Caki2 (cell line): ENCODE data around the gene CLEC6A. TPM values are rescaled to one million over a fixed set of nuclear protein-coding genes. Genes with fewer than 3 reads are reported as not detected.
"Not testable (repeated sequence)": the region's sequence is repeated elsewhere in the genome, so short reads cannot be mapped to it uniquely, and the experiment has no call there.

Experiments used
- DNase-seq: peaks from one replicate; pipeline ENCODE4 v3.0.0-alpha.2; 2015; ENCODE audit warnings: low read depth
- in situ Hi-C: cut with HindIII; loops from 2 replicates; pipeline ENCODE4 v1.10.0; 2016; ENCODE audit warnings: low sequenced_read_pairs, low pct_unique_long_range_greater_than_20kb, mixed read lengths
- total RNA-seq: library from RNA; depleted of rRNA; stranded (reverse); fragments of >200 nt; shearing (Covaris generic); gene quantifications from 2 replicates; pipeline ENCODE4 v1.2.3, GENCODE V29; 2014; ENCODE audit warnings: low replicate concordance; rRNA removed

Gene CLEC6A
- not detected in 2 replicates for total RNA-seq

DNA sequence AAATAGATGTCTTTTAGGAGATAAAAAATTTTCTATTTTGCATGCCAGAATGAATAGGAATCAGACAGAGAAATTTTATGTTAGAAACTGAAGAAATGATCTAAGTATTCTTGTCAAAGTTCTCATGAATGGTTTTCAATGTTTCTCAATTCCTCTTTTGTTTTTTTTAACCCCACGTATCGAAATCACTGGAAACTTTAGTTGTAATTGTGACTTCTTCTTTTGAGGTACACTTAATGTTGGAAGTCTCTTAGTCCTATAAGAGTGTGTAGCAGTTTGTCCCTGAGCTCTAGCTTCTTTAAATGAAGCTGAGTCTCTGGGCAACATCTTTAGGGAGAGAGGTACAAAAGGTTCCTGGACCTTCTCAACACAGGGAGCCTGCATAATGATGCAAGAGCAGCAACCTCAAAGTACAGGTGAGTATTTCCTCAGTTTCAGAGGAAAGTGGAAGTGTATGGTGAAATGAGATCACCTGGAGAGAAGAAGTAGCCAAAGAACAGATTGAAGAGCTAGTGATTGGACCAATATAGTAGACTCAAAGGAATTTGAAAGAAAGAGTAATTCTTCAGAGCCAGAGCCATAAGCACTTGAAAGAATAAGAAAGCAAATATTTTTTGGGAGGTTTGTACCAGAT, at the start of gene CLEC6A:
Gene CLEC6A (plus strand): TSS at position 236 of the 634 bp plus-strand sequence. CDS start 150 bp downstream, at position 386.
- in situ Hi-C loops, result no loop called here
- DNase-seq, result no peak

DNA sequence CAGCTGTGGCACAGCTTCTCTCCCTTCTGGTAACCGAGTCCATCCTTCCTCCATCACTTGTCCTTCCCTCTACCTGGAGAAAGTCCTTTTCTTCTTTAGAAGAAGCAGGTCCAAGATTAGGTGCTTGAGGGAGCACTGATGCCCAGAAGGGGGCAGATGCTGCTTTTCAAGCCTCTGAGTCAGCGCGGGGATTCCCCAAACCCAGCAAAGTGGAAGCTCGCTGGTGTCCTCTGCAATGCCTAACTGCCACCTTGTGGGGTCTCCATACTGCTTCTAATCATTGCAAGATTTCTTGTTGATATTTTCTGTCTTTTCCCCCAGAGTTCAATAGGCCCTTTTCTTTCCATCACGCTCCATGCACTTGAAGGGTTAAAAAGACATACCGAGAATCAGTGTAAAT, 36.2 kb upstream of the CLEC6A start:
- in situ Hi-C loops, result not testable (repeated sequence)

DNA sequence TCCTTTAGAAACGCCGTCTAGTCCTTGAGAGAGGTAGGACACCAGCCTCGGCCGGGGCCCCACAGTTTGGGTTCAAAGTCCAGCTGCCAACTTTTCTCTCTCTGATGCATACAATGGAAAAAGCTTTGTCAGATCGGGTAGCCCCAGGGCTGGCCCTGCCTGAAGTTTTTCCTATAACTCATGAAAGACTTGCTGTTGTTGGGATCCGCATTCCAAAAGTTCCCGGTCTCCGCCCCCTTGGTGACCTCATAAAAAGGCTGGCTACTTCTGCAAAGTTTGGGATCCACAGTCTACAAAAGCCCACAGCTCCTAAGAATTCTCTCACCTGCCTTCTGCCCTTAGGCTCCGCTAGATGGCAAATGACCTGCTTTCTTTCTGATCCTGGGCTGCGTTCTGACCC, 35.3 kb upstream of the CLEC6A start:
- DNase-seq, result no peak
- in situ Hi-C loops, result no loop called here

More for the DNA sequence above, 36.2 kb upstream of the CLEC6A start:
- not testable (repeated sequence) for DNase-seq

DNA sequence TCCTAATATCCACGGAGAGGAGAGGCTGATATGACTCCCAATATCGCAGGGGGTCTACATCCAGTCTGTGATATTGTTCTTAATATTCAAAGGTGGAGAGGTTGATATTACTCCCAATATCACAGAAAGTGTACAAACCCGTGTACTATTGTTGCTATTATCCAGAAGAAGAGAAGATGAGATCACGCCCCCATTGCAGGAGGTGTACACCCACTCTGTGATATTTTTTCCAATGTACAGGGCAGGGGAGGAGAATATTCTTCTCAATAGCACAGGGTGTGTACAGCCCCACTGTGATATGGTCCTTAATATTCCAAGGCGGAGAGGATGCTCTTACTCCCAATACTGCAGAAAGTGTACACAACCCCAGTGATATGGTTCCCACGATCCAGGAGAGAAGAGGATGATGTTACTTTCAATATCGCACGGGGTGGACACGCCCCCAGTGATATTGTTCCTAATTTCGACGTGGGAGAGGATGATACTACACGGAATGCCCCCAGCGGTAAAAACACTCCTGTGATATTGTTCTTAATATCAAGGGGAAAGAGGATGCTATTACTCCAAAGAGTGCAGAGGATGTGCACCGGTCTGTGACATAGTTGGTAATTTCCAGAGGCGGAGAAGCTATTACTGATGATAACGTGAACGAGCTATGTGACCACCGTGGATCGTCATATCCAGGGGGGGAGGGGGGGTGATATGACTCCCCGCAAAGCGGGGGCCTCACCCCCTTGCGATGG, 11.1 kb upstream of the CLEC6A start:
- DNase-seq, in situ Hi-C loops: not testable (repeated sequence)

DNA sequence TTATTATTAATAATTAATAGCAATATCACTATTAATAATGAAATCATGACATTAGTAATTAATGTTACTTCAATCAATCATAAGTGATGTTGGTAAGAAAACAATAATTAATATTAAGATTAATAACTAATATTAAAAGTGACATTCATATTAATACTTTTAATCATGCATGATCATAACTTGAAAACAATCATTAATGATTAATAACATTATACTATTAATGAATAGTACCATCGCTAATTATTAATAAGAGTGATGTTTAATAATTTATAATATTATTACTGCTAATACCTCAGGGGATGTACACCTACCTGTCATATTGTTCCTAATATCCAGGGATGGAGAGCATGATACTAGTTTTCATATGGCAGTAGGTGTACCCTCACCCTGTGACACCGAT, 10.0 kb upstream of the CLEC6A start:
- no peak for DNase-seq
- in situ Hi-C loops, result no loop called here

DNA sequence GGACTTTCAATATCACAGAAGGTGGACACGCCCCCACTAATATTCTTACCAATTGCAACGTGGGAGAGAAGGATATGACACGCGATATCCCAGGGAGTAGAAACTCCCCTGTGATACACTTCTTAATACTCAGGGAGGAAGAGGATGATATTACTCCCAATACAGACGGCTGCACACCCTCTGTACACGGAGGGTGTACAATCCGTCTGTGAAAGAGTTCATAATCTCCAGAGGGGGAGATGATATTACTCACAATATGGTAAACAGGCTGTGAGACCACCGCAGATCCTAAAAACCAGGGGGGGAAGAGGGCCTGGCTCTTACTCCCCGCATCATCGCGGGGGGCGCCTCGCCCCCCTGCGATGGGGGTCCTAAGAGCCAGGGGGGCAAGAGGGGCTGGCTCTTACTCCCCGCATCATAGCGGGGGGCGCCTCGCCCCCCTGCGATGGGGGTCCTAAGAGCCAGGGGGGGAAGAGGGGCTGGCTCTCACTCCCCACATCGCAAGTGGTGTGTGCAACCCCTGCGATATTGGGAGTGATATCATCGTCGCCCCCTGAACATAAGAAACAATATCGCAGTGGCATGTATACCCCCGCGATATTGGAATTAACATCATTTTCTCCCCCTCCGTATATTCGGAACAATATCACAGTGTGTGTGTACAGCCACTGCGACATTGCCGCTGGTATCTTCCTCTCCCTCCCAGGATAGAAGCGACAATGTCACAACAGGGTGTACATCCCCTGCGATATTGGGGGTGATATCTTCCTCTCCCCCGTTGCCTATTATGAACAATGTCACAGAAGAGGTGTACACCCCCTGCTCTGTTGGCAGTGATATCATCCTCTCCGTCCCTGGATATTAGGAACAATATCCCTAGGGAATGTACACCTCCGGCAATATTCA, 8.9 kb upstream of the CLEC6A start:
- in situ Hi-C loops, result no loop called here

DNA sequence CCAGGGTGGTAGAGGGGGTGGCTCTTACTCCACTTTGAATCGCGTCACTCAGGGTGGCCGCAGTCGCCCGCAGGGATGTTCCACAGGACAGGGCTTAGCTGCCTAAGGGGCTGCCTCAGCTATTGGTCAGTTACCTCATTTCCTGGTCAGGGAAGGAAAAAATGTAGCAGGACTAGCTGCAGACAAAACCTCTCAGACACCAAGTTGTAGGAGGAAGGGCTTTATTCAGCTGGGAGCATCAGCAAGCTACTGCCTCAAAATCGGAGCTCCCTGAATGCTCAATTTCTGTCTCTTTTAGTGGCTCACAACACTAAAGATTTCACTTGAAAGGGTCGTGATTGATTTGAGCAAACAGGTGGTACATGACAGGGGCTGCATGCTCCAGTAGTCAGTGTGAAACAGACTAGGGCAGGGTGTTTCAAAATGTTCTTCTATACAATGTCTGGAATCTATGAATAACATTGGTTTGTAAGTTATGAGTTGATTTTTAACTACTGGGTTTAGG, 6.4 kb upstream of the CLEC6A start:
- in situ Hi-C loops, result no loop called here
- DNase-seq, result no peak

More for the DNA sequence above, 8.9 kb upstream of the CLEC6A start:
- DNase-seq, result no peak

DNA sequence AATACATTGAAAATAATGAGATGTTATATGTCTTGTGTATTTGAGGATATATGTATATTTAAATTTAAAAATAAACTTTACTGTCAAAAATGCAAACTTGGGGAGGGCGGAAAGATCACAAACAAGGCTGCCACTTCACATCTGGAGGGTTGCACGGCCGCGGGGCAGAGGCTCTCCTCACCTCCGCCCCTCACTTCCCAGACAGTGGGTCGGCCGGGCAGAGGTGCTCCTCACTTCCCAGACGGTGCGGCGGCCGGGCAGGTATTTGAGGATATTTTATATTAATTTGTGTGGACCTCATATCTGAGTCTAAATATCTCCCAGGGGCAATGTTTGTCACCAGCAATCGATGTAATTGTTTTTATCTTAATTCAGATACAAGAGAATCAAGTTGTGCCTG, 3.7 kb upstream of the CLEC6A start:
- in situ Hi-C loops, result no loop called here
- DNase-seq, result no peak

DNA sequence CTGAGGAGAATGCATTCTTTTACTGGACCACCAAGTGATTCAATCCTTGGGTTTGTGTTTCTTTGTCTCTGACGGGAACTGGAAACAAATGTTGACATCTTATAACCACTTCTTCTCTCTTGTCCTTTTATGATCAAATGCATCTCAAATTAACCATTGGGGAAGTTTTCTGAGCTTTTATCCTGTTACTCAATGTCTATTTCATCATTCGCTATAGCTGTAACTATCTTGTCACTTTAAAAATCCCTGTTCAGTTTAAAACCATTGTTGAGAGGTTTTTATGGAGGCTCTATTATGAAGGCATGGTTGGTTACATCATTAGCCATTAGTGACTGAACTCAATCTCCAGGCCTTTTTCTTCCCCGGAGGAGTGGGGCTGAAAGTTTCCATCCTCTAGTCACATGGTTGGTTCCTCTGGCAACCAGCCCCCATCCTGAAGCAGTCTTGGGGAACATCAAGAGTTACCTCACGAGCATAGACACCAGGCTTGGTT, 2.7 kb upstream of the CLEC6A start:
- DNase-seq, result no peak
- in situ Hi-C loops, result no loop called here

DNA sequence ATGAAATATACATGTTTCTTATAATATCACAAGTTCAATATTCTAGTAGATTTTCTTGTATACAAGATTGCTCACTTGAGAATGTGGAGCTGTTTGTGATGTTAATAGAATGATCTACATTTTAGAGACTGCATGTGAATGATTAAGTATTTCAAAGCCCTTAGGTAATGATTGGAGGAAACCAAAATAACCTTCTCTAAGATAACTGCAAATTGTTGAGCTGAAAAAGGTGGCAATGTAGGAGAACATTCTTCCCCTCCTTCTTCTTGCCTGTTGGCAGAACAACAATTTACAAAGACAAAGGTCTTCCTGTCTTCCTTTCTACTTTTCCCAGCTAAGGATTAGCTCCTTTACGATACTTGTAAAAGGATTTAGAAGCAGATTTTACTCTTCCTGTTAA, 2.0 kb upstream of the CLEC6A start:
- in situ Hi-C loops, result no loop called here
- no peak for DNase-seq

DNA sequence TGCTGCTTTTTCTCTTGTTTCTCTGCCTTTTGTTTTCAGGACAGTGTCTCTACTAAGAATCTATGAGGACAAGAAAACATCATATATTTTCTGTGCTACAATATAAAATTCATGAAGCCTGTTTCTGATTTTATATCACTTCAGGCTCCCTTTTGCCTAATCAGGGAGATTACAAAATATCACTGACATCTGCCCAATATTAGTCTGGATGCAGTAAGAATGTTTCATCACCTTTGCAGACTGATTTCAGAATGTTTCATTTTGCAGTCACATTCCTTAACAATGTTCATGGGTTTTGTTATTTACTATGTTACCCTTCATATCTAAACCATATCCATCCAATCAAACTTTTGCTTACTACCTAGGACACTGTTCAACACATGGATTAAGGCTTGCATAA, 491 bp upstream of the CLEC6A start:
- DNase-seq, result no peak
- in situ Hi-C loops, result no loop called here

DNA sequence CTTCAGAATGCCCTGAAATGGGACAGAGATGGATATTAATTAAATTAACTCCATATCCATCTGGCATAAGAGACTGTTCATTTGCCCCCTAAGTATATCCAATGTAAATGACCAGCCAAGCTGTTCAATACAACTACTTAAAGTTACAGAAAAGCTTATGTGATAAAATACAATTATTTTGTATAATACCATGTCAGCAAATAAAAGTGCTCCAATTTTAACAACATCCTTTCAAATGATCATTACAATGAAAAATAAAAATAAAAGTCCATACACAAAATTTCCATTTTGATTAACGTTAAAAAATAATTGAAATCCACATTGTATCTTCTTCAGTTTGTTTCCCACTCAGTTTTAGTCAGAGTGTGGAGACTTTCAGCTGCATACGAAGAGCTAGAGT, 5.7 kb downstream of the CLEC6A start:
- no peak for DNase-seq
- in situ Hi-C loops, result no loop called here

DNA sequence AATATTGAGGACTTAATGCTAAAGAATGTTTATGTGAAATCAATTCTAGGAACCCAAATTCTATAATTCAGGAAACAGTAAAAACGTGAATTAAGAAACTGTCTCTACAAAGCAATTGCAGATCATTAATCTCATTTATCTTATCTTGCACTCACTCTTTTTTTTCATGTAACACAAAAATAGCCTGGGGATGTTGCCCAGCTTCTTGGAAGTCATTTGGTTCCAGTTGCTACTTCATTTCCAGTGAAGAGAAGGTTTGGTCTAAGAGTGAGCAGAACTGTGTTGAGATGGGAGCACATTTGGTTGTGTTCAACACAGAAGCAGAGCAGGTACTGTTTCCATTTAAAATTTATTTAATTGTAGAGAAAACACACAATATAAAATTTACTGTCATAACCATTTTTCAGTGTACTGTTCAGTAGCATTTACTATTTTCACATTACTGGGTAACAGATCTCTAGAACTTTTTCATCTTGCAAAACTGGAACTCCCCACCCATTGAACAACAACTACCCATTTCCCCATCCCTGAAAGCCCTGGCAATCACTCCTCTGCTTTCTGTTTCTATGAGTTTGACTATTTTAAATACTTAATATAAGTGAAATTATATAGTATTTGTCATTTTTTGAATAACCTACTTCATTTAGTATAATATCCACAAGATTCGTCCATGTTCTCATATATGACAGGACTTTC, 9.7 kb downstream of the CLEC6A start:
- in situ Hi-C loops, result no loop called here
- no peak for DNase-seq

DNA sequence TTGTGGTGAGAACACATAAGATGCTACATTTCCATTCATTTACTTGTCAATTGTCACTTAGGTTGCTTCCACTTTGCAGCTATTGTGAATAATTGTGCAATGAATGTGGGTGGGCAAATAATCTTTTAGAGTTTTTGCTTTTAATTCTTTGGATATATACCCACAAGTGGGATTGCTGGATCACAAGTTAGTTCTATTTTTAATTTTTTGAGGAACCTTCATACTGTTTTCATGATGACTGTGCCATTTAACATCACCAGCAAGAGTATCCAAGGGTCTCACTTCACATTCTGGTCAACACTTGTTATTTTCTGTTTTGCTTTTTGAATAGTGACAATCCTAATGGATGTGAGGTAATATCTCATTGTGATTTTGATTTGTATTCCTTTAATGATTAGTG, 10.5 kb downstream of the CLEC6A start:
- in situ Hi-C loops, result no loop called here
- DNase-seq, result no peak

DNA sequence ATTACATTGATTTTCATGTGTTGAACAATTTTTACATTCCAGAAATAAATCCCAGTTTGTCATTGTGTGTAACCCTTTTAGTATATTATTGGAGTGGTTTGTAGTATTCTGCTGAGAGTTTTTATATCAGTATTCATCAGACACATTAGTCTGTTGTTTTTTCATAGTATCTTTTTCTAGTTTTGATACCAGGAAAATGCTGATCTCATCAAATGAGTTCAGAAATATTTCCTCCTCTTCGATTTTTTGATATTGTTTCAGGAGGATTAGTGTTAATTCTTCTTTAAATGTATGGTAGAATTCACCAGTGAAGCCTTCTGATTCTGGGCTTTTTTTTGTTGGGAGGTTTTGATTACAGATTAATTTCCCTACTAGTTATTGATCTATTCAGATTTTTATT, 15.3 kb downstream of the CLEC6A start:
- in situ Hi-C loops, result no loop called here
- DNase-seq, result no peak

DNA sequence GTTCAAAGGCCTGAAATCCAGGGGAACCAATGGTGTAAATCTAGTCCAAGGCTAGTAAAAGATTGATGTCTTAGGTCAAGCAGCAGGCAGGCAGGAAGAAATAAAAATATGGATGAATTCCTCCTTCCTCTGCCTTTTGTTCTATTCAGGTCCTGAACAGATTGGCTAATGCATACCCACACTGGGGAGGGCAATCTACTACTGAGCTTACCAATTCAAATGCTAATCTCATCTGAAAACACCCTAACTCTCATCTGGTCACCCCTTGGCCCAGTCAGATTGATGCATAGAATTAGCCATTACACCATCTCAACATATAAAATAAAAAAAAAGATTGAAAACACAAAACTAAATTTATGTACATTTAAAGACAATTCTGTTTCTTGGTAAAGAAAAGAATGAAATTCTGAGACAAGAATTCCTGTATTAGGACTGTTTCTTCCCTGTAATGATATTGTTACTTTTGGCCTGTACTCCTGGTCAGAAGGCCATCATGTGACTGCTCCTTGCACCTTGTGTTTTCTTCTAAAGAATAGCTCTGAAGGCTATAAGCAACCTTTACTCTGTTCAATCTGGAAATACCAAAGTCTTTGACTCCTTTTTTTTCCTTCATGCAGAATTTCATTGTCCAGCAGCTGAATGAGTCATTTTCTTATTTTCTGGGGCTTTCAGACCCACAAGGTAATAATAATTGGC, 19.9 kb downstream of the CLEC6A start:
- no peak for DNase-seq
- in situ Hi-C loops, result no loop called here

DNA sequence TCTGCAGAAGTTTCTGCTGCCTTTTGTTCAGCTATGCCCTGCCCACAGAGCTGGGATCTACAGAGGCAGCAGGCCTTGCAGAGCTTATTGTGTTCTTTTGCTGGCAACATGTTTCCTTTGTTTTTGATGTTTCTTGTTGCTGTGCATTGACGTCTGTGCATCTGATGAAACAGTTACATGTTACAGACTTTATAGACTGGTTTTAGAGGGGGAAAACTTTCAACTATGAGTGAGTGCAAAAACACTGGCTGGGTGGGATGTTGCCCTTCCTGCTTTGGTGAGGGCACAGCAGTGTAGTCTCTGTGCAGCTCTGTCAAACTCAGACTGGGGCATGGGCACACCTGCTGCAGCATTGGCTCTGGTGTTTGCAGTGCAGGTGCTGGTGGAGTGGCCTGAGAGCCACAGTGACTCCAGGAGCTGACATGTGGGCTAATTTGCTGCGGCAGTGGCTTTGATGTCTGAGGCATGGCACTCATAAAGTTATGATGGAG, 26.9 kb downstream of the CLEC6A start:
- in situ Hi-C loops, result no loop called here
- no peak for DNase-seq
